HTERT RPE-1 (cell line): ENCODE results near the gene ADORA1.

Experiments used
- in situ Hi-C: fragments of 300-500 bp; cut with MboI; formaldehyde crosslinking; loops from 4 replicates; pipeline ENCODE4 v1.14.3; 2020; ENCODE audit warnings: low sequenced_read_pairs

ADORA1 gene

GRCh38 chr1:203140743-203141520, 13.4 kb downstream of the ADORA1 start:
- in situ Hi-C loops = no loop called here

- in situ Hi-C loops = no loop called here
These were observed 14.6 kb downstream of the ADORA1 start for GRCh38 chr1:203142124-203142523.

- in situ Hi-C loops = no loop called here
These were observed 15.3 kb downstream of the ADORA1 start for GRCh38 chr1:203142684-203143408.

GRCh38 chr1:203143641-203144040, 16.1 kb downstream of the ADORA1 start:
- in situ Hi-C loops = no loop called here

- in situ Hi-C loops = no loop called here
These were observed 17.1 kb downstream of the ADORA1 start for GRCh38 chr1:203144661-203145060.

GRCh38 chr1:203145321-203146041, 18.0 kb downstream of the ADORA1 start:
- in situ Hi-C loops = no loop called here

GRCh38 chr1:203146042-203146369, 18.5 kb downstream of the ADORA1 start:
- in situ Hi-C loops = no loop called here

- in situ Hi-C loops = no loop called here
These were observed 19.0 kb downstream of the ADORA1 start for GRCh38 chr1:203146537-203146936.

GRCh38 chr1:203147376-203147775, 19.9 kb downstream of the ADORA1 start:
- in situ Hi-C loops = no loop called here

- in situ Hi-C loops = no loop called here
These were observed 20.6 kb downstream of the ADORA1 start for GRCh38 chr1:203148127-203148526.

- in situ Hi-C loops = no loop called here
These were observed 21.1 kb downstream of the ADORA1 start for GRCh38 chr1:203148579-203148978.

GRCh38 chr1:203149188-203149840, 21.8 kb downstream of the ADORA1 start:
- in situ Hi-C loops = no loop called here

GRCh38 chr1:203150511-203151297, 23.2 kb downstream of the ADORA1 start:
- in situ Hi-C loops = no loop called here

GRCh38 chr1:203151362-203152157, 24.0 kb downstream of the ADORA1 start:
- in situ Hi-C loops = no loop called here

GRCh38 chr1:203152158-203153034, 24.9 kb downstream of the ADORA1 start:
- in situ Hi-C loops = no loop called here

GRCh38 chr1:203153051-203153988, 25.8 kb downstream of the ADORA1 start:
- in situ Hi-C loops = no loop called here

GRCh38 chr1:203153989-203154821, 26.7 kb downstream of the ADORA1 start:
- in situ Hi-C loops = no loop called here
